Stimulated activated naive CD8-positive, alpha-beta T cell treated with anti-CD3 and anti-CD28 coated beads, Interleukin-15, amount 100 ng/mL, for 72 hours (primary cell): Measurements from ENCODE around the gene ACBD3.
A peak's percentile ranks its signal among the peaks of the same experiment; 100 is the strongest.

ENCODE experiments used
- ATAC-seq: fragments of 150-1000 bp; cut with Tn5 transposase; 2 replicates; pipeline ENCODE4 v1.10.0; 2021; ENCODE audit warnings: mild to moderate bottlenecking, moderate library complexity
- DNase-seq, 2 donors: peaks; one replicate each; pipeline ENCODE4 v3.0.0; 2021 to 2022
- H3K27ac Mint-ChIP-seq, 2 donors: one replicate each; pipeline ENCODE4 v1.8.0; 2022; ENCODE audit warnings: mild to moderate bottlenecking in 2 of 2, mixed read lengths in 2 of 2, moderate library complexity in 2 of 2
- H3K27me3 Mint-ChIP-seq: one replicate; pipeline ENCODE4 v1.8.0; 2022; ENCODE audit warnings: mixed read lengths
- H3K4me1 Mint-ChIP-seq: one replicate; pipeline ENCODE4 v1.8.0; 2022; ENCODE audit warnings: mild to moderate bottlenecking, mixed read lengths
- H3K4me3 Mint-ChIP-seq, 2 donors: one replicate each; pipeline ENCODE4 v1.8.0; 2022; ENCODE audit warnings: mild to moderate bottlenecking in 2 of 2, mixed read lengths in 2 of 2, moderate library complexity in 1 of 2
- H3K9me3 Mint-ChIP-seq, 2 donors: one replicate each; pipeline ENCODE4 v1.8.0; 2022; ENCODE audit warnings: mixed read lengths in 2 of 2

ACBD3 gene

DNA sequence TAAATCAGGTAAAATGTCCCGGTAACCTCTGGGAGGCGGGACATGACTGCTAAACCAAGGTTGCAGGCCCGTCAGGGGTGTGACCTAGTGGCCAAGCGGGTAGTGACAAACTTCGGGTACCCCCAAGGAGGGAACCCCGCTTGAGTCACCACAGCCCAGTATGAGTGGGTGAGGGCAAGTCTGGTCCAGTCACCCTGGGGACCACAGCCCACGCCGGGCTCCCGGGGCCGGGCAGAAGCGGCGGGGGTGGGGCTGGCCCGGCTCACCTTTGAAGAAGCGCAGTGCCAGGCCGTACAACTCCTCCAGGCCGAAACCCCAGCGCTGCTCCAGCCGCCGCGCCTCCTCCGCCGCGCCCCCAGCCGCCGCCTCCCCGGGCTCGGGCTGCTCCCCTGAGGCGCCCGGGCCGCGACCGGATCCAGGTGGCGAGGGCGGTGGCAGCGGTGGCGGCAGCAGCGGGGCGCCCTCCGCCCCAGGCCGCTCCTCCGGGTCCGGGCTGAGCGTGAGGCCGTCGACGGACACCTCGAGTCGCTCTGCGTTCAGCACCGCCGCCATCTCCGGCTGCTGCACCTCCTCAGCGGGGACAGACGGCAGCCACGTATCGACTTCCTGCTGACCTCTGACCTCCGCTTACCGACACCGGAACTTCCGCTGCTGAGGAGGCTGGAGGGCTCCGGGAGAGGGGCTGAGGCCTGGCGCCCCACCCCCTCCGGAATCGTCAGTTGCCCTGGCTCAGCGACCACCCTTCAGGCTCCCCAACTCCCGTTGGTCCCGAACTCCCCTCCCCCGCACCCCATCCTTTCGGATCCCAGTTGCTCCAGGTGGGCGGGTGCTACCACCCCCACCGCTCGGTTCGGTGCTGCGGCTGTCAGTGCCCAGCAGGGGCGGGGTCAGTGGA lies at the start of gene ACBD3:
Gene ACBD3 (minus strand): TSS at position 618 of the 895 bp plus-strand sequence. CDS start 66 bp downstream, at position 552.
- H3K4me1 Mint-ChIP-seq: peaks cover 40% of the 10 kb centered on the region
- DNase-seq (peak; percentile 80 to 86), ATAC-seq (peak; percentile 98)
- H3K9me3 Mint-ChIP-seq: no peaks in the 10 kb centered on the region
- H3K27me3 Mint-ChIP-seq: no peaks in the 10 kb centered on the region
- H3K4me3 Mint-ChIP-seq: peak within 1 kb of the TSS; percentile 92 to 97
- H3K27ac Mint-ChIP-seq: peak within 1 kb of the TSS; percentile 95 to 96

- Mint-ChIP-seq H3K4me1 (no peaks in the 10 kb centered on the region), H3K9me3 (no peaks in the 10 kb centered on the region), H3K27me3 (no peaks in the 10 kb centered on the region), H3K4me3 (no peak overlapping the region), H3K27ac (no peak overlapping the region)
- no peak for DNase-seq
- no peak for ATAC-seq
Observed at GRCh38 chr1:226233806-226234205, 47.3 kb upstream of the ACBD3 start.

DNA sequence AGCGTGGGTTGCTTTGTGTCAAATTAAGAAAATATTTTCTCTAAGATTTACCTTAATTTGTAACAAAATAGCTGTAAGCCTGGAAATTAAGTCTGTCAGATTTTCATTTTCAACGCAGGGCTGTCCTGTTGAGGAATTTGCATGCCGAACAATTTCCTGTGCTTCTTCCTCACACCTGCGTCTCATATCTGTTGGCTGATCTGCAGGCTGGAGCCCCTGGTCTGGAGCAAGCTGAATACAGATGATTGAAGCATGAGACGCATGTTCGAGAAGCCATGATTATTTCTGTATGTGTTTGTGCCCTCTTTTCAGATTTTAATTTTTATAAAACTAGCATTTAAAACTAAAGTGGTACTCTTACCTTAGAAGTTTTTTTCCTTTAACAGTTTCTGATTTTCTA lies 46.8 kb upstream of the ACBD3 start:
- H3K27me3 Mint-ChIP-seq: no peaks in the 10 kb centered on the region
- H3K27ac Mint-ChIP-seq: no peak overlapping the region
- H3K4me1 Mint-ChIP-seq: no peaks in the 10 kb centered on the region
- H3K9me3 Mint-ChIP-seq: no peaks in the 10 kb centered on the region
- DNase-seq (no peak), ATAC-seq (no peak)
- no peak overlapping the region for H3K4me3 Mint-ChIP-seq

- H3K27me3 Mint-ChIP-seq: peaks cover 39% of the 10 kb centered on the region
- H3K4me1 Mint-ChIP-seq: peaks cover 16% of the 10 kb centered on the region
- ATAC-seq (no peak), DNase-seq (no peak)
- no peak overlapping the region for H3K4me3 Mint-ChIP-seq
- H3K27ac Mint-ChIP-seq: no peak overlapping the region
- H3K9me3 Mint-ChIP-seq: no peaks in the 10 kb centered on the region
Observed at GRCh38 chr1:226226601-226227000, 40.1 kb upstream of the ACBD3 start.

- H3K27me3 Mint-ChIP-seq: peaks cover 48% of the 10 kb centered on the region
- no peak overlapping the region for H3K27ac Mint-ChIP-seq
- ATAC-seq (peak; percentile 79), DNase-seq (peak; percentile 38 to 57)
- peak overlapping the region; percentile 89 to 91 for H3K4me3 Mint-ChIP-seq
- H3K9me3 Mint-ChIP-seq: no peaks in the 10 kb centered on the region
- H3K4me1 Mint-ChIP-seq: peaks cover 16% of the 10 kb centered on the region
Observed at GRCh38 chr1:226223786-226224244, 37.3 kb upstream of the ACBD3 start.

- no peak within 1 kb of the TSS for H3K27ac Mint-ChIP-seq
- ATAC-seq: peak; percentile 76
Observed at GRCh38 chr1:226223157-226223785, 36.7 kb upstream of the ACBD3 start, which contains the start of gene MIXL1. MIXL1 (plus strand) TSS chr1:226223664; CDS start chr1:226223682, 18 bp downstream.

GRCh38 chr1:226222686-226223085 lies 36.1 kb upstream of the ACBD3 start:
- Mint-ChIP-seq H3K9me3 (no peaks in the 10 kb centered on the region), H3K4me1 (peaks cover 16% of the 10 kb centered on the region), H3K4me3 (peak overlapping the region; percentile 47 to 48), H3K27me3 (peaks cover 48% of the 10 kb centered on the region), H3K27ac (no peak overlapping the region)
- no peak for DNase-seq
- no peak for ATAC-seq

More at GRCh38 chr1:226223157-226223785, 36.7 kb upstream of the ACBD3 start, which contains the start of gene MIXL1:
- DNase-seq: no peak
- Mint-ChIP-seq H3K9me3 (no peaks in the 10 kb centered on the region), H3K4me1 (peaks cover 16% of the 10 kb centered on the region), H3K4me3 (peak within 1 kb of the TSS; percentile 89 to 91), H3K27me3 (peaks cover 48% of the 10 kb centered on the region)

- no peak overlapping the region for H3K27ac Mint-ChIP-seq
- H3K4me1 Mint-ChIP-seq: peaks cover 16% of the 10 kb centered on the region
- H3K4me3 Mint-ChIP-seq: no peak overlapping the region
- DNase-seq (no peak), ATAC-seq (no peak)
- peaks cover 37% of the 10 kb centered on the region for H3K27me3 Mint-ChIP-seq
- no peaks in the 10 kb centered on the region for H3K9me3 Mint-ChIP-seq
Observed at GRCh38 chr1:226220473-226221189, 34.1 kb upstream of the ACBD3 start.

- no peak overlapping the region for H3K27ac Mint-ChIP-seq
- DNase-seq: no peak
- no peak for ATAC-seq
- H3K4me1 Mint-ChIP-seq: peaks cover under 1% of the 10 kb centered on the region
- H3K4me3 Mint-ChIP-seq: no peak overlapping the region
- H3K27me3 Mint-ChIP-seq: peaks cover 16% of the 10 kb centered on the region
- H3K9me3 Mint-ChIP-seq: no peaks in the 10 kb centered on the region
Observed at GRCh38 chr1:226217273-226217672, 30.7 kb upstream of the ACBD3 start.

DNA sequence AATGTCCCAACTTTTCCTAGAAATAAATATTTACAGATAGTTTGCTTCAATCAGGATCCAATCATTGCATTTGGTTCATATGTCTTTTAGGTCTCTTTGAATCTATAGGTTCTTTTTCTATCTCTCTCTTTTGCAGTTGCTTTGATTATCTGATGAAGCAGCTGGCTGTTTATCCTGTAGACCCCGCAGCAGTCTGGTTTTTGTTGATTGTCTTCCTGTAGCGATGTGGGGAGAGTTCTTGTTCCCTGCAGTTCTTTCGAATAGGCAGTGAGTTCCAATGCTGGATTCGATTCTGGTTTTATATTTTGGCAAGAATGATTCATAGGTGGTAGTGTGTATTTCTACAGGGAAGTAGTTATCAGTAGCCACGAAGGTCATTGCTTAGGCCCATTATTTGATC lies 29.5 kb upstream of the ACBD3 start:
- DNase-seq: no peak
- H3K27me3 Mint-ChIP-seq: peaks cover 9% of the 10 kb centered on the region
- no peak for ATAC-seq
- no peak overlapping the region for H3K4me3 Mint-ChIP-seq
- no peaks in the 10 kb centered on the region for H3K9me3 Mint-ChIP-seq
- no peaks in the 10 kb centered on the region for H3K4me1 Mint-ChIP-seq
- H3K27ac Mint-ChIP-seq: no peak overlapping the region

GRCh38 chr1:226215239-226215638 lies 28.7 kb upstream of the ACBD3 start:
- Mint-ChIP-seq H3K27me3 (peaks cover 7% of the 10 kb centered on the region), H3K4me1 (no peaks in the 10 kb centered on the region), H3K9me3 (no peaks in the 10 kb centered on the region), H3K27ac (no peak overlapping the region), H3K4me3 (no peak overlapping the region)
- DNase-seq: no peak
- ATAC-seq: no peak

- no peaks in the 10 kb centered on the region for H3K4me1 Mint-ChIP-seq
- DNase-seq: no peak
- ATAC-seq: no peak
- H3K27ac Mint-ChIP-seq: no peak overlapping the region
- H3K4me3 Mint-ChIP-seq: no peak overlapping the region
- no peaks in the 10 kb centered on the region for H3K9me3 Mint-ChIP-seq
- H3K27me3 Mint-ChIP-seq: no peaks in the 10 kb centered on the region
Observed at GRCh38 chr1:226212545-226212944, 26.0 kb upstream of the ACBD3 start.

GRCh38 chr1:226211181-226211821 lies 24.8 kb upstream of the ACBD3 start:
- ATAC-seq (no peak), DNase-seq (no peak)
- Mint-ChIP-seq H3K4me3 (no peak overlapping the region), H3K27ac (no peak overlapping the region), H3K27me3 (no peaks in the 10 kb centered on the region), H3K4me1 (no peaks in the 10 kb centered on the region), H3K9me3 (no peaks in the 10 kb centered on the region)

DNA sequence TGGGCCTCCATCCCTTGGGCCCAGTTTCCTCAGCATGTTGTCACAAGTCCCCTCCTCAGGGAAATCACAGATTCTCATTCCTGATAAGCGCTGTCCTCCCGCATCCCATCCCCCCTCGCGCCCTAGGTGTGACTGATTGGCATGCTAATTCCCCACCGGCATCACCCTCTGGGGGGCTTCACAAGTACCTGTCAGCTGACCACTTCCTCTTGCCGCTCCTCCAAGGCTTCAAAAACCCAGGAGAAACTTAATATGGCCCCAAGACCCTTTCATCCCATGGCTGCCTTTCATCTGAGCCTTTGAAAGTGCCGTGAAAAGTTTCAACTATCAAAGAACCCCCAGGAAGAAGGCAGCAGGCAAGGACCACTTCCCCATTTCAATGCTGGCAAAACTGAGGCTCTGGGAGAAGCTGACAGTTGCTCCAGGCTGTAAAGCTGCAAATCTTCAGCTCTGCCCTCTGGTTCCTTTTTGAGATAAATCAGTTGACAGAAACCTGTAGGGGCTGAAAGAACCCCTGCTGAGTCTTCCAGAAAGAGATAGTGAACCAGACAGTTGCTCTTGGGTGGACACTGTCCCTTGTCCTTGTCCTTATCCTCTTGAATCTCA lies 24.1 kb upstream of the ACBD3 start:
- no peak overlapping the region for H3K4me3 Mint-ChIP-seq
- no peak overlapping the region for H3K27ac Mint-ChIP-seq
- no peaks in the 10 kb centered on the region for H3K4me1 Mint-ChIP-seq
- ATAC-seq (no peak), DNase-seq (no peak)
- no peaks in the 10 kb centered on the region for H3K27me3 Mint-ChIP-seq
- no peaks in the 10 kb centered on the region for H3K9me3 Mint-ChIP-seq
